ENCODE data around the gene KLHL26. TPM values are rescaled to one million over a fixed set of nuclear protein-coding genes. Genes with fewer than 3 reads are reported as not detected.

Gene KLHL26
- polyA plus RNA-seq, 2 of the 4 experiments (the other 2 are of a cell fraction), result 1.1 to 2.0 TPM

- TF ChIP-seq ELK1 (IDR thresholded peaks at IDR 0.05; ENCODE audit: low read depth, low read length), result no peak
- no peak for TF ChIP-seq POLR2A (IDR thresholded peaks at IDR 0.05; ENCODE audit: low read length)
- TF ChIP-seq PHF8 (IDR thresholded peaks at IDR 0.05; ENCODE audit: borderline replicate concordance, low read depth), result no peak
- TF ChIP-seq SMC3 (IDR thresholded peaks at IDR 0.05), result peak; percentile 75
- TF ChIP-seq FOXS1 (CRISPR knock-in tag; IDR thresholded peaks at IDR 0.05), result no peak
- TF ChIP-seq GATA3 (IDR thresholded peaks at IDR 0.05; ENCODE audit: borderline replicate concordance), result no peak
- no peak for TF ChIP-seq EP300 (IDR thresholded peaks at IDR 0.05)
- no peak for TF ChIP-seq USF2 (IDR thresholded peaks at IDR 0.05)
- peak; percentile 56 to 67 for TF ChIP-seq RAD21 (conservative IDR thresholded peaks at IDR 0.05 in 1 of 2, IDR thresholded peaks at IDR 0.05 in 1 of 2)
- no peak for TF ChIP-seq KDM1A (IDR thresholded peaks at IDR 0.05; ENCODE audit: low read depth)
- TF ChIP-seq HEYL (CRISPR knock-in tag; IDR thresholded peaks at IDR 0.05), result no peak
- TF ChIP-seq JUN (IDR thresholded peaks at IDR 0.05), result 0 out of 5 replicates have a peak, but pooled peaks of 1 of the 2 experiments have one; percentile 19
- TF ChIP-seq RNF2 (IDR thresholded peaks at IDR 0.05; ENCODE audit: borderline replicate concordance, low read depth), result no peak
- no peak for TF ChIP-seq JUNB (IDR thresholded peaks at IDR 0.05)
Measured at GRCh38 chr19:18594096-18594823, 42.6 kb upstream of the KLHL26 start (continued).

- no peak for ATAC-seq
- H3K9me3 ChIP-seq, result no peaks in the 10 kb centered on the region
- peak overlapping the region; percentile 29; the same call in 2 of the 3 replicates for H3K4me3 ChIP-seq
- ChIA-PET CTCF (interaction anchor here (0.9 to 5.2 kb wide), 15 partner anchors 9 to 269 kb away, joined by 3 to 46 read pairs (median 6); partner anchors contain the start of gene CRLF1), POLR2A (no interaction called here)
- WGBS (ENCODE audit: missing lambda C conversion rate), result 79% methylated on average over 10 of the region's 26 CpGs
- peaks cover 9% of the 10 kb centered on the region; the same call in 1 of the 3 replicates for H3K4me1 ChIP-seq
- no peak for TF ChIP-seq FOSB (CRISPR knock-in tag; IDR thresholded peaks at IDR 0.05)
- TF ChIP-seq MAFK (IDR thresholded peaks at IDR 0.05; ENCODE audit: partially characterized antibody), result no peak
- TF ChIP-seq SREBF2 (IDR thresholded peaks at IDR 0.05), result no peak
- TF ChIP-seq HEYL (CRISPR knock-in tag; IDR thresholded peaks at IDR 0.05), result no peak
- TF ChIP-seq RARB (CRISPR knock-in tag; IDR thresholded peaks at IDR 0.05), result no peak
- TF ChIP-seq HOXA7 (CRISPR knock-in tag; IDR thresholded peaks at IDR 0.05), result no peak
- no peak for TF ChIP-seq PBX3 (IDR thresholded peaks at IDR 0.05)
- no peak for TF ChIP-seq HOXB13 (CRISPR knock-in tag; IDR thresholded peaks at IDR 0.05; ENCODE audit: low read depth)
- TF ChIP-seq KDM1A (IDR thresholded peaks at IDR 0.05; ENCODE audit: low read depth), result no peak
- no peak for TF ChIP-seq E2F6 (IDR thresholded peaks at IDR 0.05; ENCODE audit: borderline replicate concordance, low read depth)
- no peak for TF ChIP-seq RCOR1 (IDR thresholded peaks at IDR 0.05; ENCODE audit: low read depth, low read length)
- DNase-seq (ENCODE audit: low read depth in 1 of 2, low spot score in 1 of 2), result no peak
- no peak for FAIRE-seq
- peak overlapping the region; percentile 82 for H3K4me2 ChIP-seq
- peak overlapping the region; percentile 66 to 84 for H3K27ac ChIP-seq
Measured at GRCh38 chr19:18594824-18595373, 41.9 kb upstream of the KLHL26 start.

Data from A549 (cell line).